Measurements from ENCODE around the gene ISLR2.

- TF ChIP-seq CTCF (IDR thresholded peaks at IDR 0.05; ENCODE audit: low read depth, low read length, missing input control): no peak
- no peak for TF ChIP-seq RAD21 (IDR thresholded peaks at IDR 0.05)
- TF ChIP-seq GABPA (IDR thresholded peaks at IDR 0.05 in 1 of 2, conservative IDR thresholded peaks at IDR 0.05 in 1 of 2): no peak
- no peak for TF ChIP-seq SP1 (IDR thresholded peaks at IDR 0.05)
- no peak for TF ChIP-seq JUND (IDR thresholded peaks at IDR 0.05)
- no peak for TF ChIP-seq ATF3 (IDR thresholded peaks at IDR 0.05)
- TF ChIP-seq YY1 (IDR thresholded peaks at IDR 0.05): no peak
- no peak for TF ChIP-seq REST (IDR thresholded peaks at IDR 0.05)
- no peak for TF ChIP-seq MAX (IDR thresholded peaks at IDR 0.05)
- no peak for TF ChIP-seq FOXA1 (IDR thresholded peaks at IDR 0.05)
Measured at GRCh38 chr15:74179983-74180880, 49.8 kb downstream of the ISLR2 start.
